NCI-H526 treated with DMSO at 0.1 percent for 48 hours (cell line): ENCODE results near the gene ZNF276.
"Not testable (repeated sequence)": the region's sequence is repeated elsewhere in the genome, so short reads cannot be mapped to it uniquely, and the experiment has no call there.

ENCODE experiments used
- DNase-seq: peaks from one replicate; lab custom pipeline; 2025; lab: John Stamatoyannopoulos, UW

The ZNF276 gene

DNA sequence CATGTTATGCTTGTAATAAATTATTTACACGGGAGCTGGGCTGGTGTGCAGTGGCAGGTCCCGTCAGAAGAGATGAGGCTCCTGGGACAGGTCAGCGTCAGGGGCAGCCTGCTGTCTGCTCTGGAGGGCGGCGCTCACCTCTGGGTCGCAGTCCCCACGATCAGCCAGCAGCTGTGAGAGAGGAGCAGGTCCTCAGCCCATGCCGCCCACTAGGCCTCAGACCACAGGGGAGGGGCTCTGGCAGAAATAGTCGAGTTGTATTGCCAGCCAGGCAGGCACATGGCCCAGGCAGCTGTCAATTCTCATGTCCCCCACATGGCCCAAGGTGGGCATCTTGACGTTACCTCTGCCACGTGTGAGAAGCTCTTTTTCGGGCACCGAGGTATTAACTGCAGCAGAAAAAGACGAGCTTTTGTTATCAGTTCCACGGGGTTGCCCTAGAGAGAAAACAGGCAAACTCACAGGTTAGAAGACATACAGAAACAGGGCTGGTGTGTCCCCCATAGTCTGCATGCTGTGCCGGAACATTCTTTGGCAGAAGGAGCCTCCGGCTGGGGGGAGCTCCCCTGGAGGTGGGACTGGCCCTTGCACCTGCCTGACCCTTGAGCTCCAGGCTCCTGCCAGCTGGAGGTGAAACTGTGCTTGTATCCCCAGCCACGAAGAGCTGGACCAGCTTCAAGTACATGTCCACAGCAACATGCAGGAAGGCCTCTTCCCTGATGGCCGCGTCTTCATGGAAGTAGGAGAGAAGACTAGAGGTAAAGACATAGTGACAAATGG lies 17.4 kb downstream of the ZNF276 start:
- DNase-seq = no peak

DNA sequence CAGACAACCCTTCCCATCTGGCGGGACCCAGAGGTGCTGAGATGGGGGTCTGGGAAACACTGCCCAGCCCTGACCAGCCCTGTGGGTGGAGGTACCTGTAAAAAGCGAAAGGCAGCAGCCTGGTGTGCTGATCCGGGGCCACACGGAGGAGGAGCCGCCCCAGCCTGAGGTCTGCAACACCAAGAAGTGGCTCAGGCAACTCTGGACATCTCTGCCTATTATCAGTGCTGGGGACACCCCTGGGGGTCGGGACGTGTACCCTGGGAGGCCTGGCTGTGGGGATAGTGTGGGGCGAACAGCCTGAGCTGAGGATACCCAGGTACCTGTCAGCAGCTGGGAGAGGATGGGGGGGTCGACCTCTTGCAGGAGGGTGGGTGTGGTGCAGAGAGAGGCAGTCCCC lies 18.0 kb downstream of the ZNF276 start:
- no peak for DNase-seq

DNA sequence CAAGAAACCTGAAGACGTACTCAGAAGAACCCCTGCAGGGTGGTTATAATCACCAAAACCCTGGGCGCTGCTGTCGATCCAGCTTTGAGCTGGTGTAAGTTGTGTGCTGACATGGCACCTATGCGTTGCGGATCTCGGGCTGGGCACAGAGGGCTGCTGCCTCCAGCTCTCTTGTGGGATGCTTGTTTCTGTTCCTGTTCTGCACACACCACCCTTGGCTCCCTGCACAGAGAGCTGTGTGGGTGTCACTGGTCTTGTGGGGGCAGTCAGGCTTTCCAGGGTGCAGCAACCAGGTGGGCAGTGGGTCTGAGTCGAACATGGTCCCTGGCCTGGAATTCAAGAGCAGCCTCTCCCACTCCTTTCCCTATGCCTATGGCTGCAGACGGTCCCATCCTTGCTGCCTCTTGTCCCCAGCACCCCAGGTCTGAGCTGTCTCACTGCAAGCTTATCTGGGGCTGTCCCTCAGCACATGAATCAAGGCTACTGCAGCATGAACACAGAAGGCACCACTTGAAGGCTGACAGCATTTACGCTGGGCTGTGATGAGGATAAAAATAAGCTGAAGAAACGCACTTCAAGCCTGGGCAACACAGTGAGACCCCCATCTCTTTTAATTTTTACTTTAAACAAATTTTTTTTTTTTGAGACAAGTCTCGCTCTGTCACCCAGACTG lies 20.1 kb downstream of the ZNF276 start:
- no peak for DNase-seq

DNA sequence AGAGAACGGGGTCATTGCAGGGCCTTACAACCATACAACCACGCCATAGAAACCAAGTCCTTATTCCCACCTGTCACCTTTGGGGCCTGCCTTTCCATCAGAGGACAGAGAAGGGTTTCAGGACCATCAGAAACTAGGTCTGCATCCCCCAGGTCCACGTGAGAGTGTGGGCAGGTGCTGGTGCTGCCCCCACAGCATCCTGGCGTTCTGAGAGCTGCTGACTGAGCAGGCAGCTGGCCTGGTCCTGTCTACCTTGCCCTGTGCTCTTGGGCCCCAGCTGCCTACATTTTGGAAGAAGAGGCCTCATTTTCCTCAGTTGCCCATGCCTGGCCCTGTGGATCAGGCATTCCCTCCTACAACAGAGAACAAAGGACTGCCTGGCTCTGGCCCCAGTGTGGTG lies 21.6 kb downstream of the ZNF276 start:
- DNase-seq = no peak

DNA sequence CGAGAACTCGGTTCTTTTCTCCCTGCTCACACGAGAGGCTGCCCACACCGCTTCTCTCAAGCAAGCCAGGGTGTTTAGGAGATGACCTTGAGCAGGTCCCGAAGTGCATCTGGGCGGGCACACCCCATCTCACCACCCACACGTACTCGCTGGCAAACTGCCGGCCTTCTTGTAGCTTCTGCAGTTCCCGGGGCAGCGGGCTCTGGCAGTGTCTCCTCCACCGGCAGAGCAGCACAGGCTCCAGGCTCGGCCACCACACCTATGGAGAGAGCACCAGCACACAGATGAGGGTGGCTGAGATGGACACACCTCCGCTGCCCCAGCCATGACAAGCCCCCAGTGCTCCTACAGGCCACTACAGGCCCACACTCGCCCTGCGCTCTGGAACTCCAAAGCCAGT lies 23.5 kb downstream of the ZNF276 start:
- no peak for DNase-seq

DNA sequence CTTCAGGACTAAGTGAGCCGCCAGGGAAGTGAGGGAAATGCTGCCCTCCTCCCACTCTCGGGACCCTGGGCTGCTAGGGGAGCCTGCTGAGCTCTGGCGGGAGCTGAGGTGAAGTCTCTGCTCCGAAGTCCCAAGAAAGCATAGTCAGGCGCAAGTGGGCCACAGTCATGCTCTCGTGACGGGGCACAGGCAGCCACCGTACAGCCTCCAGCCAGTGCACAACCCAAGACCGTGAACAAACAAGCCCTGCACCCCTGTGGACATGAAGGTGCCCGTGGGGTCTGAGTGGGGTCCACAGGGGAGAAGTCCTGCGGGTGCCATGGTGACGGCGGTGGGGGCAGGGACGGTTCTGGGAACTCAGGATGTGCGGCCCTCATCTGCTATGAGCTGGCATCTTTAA lies 24.7 kb downstream of the ZNF276 start:
- no peak for DNase-seq

DNA sequence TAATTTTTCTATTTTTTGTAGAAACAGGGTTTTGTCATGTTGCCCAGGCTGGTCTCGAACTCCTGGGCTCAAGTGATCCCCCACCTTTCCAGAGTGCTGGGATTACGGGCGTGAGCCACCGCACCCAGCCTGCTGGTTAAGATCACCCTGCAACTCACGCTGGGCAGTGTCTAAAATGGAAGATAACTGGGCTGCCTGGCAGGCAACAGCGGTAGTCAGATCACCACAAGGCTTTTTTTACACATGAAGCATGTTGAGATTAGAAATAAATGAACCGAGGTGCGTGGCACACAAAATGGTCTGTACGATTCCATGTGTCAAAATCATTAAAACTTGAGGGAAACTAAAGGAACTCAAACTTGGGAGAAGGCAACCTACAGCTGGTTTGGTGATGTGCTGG lies 26.7 kb downstream of the ZNF276 start:
- DNase-seq = no peak

DNA sequence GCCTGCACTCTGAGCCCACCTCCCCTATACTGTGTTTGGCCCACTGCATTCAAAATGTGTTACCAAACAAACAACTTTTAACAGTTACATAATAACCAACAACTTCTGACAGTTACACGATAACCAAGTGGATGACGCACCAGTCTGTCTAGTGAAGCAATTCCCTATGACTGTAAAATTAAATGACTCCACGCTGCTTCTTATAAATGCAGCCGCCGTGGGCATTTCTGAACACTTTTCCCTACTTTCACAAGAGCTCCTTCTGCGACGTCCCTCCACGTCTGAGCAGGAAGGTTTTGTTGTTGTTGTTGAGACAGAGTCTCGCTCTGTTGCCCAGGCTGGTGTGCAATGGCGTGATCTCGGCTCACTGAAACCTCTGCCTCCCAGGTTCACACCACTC lies 27.6 kb downstream of the ZNF276 start:
- DNase-seq = no peak

DNA sequence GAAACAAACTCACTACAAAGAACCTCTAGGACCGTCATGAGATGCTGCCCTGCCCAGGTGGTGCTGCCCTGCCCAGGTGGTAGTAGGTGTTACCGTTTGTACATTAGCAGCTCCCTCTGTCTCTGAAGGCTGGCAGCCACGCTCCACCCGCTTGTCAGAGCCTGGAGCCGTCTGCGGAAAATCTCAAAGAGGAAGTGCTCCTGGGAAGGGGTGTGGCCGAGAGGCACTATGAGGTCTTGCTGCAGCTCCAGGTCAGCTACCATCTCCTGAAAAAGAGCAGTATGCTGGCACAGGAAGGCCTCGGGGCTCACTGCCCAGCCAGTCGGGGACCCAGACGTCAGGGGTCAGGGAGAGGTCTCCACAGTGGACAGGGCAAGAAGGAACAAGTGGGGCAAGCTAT lies 28.3 kb downstream of the ZNF276 start:
- no peak for DNase-seq

DNA sequence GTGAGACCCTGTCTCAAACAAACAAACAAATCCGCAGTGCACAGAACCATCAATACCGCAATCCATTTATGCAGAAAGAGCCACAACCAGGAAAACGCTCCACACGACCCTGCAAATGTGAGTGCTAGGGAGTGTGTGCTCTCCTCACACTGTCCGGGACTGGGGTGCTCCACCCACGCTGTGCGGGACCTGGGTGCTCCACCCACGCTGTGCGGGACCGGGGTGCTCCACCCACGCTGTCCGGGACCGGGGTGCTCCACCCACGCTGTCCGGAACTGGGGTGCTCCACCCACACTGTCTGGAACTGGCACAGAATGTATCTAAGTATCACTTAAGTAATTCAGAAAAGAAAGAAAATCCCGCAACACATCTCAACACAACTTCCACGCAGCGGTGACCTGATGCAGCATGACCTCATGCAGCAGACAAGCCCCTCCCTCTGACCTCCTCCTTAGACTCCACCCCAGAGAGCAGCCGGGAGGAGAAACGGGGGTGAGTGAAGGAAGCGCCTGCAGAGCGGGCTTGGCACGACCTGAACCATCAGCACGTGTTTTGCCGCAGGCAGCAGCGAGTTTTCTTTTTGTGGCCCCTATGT lies 38.5 kb downstream of the ZNF276 start:
- DNase-seq = no peak

DNA sequence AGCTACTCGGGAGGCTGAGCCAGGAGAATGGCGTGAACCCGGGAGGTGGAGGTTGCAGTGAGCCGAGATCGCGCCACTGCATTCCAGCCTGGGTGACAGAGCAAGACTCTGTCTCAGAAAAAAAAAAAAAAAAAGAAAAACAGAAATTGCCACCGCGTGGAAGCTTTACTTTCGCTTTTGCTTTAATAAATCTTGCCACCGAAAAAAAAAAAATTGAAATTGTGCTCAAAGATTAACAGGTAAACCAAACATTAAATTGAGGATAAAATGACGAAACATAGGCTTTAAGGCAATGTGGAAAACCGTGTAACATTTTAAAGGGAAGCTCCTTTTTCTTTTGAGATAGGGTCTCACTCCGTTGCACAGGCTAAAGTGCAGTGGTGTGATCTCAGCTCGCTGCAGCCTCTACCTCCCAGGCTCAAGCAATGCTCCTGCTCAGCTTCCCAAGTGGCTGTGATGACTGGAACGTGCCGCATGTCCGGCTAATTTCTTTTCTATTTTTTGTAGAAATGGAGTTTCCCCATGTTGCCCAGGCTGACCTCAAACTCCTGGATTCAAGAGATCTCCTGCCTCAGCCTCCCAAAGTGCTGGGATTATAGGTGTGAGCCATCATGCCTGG lies 40.1 kb downstream of the ZNF276 start:
- DNase-seq = no peak

DNA sequence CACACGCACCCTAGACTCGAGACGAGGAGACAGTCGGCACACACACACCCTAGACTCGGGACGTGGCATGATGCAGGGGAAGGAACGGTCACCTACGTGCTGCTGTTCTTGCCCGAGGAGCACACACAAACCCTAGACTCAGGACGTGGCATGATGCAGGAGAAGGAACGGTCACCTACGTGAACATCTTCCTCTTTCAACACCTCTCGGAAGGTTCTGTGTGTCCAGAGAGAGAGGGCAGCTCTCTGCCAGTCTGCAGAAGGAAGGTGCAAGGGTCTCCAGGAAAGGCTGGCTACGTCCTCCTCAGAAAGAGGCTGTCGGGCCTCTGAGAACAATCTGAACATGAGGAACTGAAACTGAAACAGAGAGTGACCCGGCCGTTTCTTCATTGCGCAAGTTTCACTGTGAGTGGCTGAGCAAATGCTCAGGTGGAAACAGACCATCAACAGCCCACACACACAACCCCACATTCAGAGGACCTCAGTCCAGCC lies 43.4 kb downstream of the ZNF276 start:
- DNase-seq = no peak

DNA sequence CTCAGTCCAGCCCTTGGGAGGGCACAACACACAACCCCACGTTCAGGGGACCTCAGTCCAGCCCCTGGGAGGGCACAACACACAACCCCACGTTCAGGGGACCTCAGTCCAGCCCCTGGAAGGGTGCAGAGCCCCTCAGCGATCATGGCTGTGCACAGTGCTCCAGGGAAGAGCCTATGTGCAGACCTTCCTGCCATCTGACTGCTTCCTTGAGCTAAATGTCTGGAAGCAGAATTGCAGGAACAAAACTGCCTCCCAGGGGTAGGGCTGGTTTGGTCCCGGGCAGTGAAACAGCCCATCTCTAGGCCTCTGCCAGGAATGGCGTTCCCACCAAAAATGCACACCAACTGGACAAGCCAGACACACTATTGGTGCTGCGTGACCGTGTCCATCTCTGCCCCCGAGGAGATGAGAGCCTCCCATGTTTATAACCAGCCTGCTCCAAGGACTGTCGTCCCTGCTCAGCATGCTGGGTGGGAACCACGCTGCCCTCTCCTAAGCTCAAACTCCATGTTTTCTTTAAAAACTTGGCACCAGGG lies 44.0 kb downstream of the ZNF276 start:
- no peak for DNase-seq

DNA sequence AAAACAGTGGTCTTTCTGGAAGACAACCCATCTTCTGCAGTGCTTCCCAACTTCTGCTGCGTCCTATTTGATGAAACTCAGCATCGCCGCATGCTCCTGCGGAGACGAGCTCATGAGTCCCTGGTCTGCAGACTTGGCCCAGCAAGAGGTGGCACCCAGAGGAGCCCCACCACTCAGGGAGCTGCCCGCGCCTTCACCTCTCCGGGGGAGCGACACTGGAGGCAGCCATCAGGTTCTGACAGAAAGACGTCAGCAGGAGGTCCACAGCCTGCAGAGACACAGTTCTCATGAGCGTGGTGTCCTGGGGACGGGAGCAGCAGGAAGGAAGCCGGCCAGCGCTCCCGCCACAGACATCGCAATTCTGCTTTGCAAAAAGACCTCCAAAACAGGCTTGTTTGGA lies 49.0 kb downstream of the ZNF276 start:
- DNase-seq = no peak

DNA sequence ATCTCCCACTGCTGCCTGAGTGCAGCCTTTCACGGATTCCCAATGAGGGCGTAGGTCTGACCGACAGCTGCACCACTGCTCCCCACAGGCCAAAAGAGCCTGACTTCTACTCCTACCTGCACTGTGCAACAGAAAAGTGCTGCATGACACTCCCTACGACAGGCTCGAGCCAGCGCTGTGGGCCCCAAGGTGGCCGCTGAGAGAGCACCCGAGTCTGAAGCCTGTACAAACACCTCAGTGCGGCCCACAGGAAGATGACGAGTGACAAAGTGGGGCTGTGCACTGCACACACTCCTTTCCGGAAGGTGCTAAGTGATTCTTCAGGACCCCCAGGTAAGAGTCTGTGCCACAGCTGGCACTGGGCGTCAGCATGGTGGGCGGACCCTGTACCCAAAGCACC lies 53.9 kb downstream of the ZNF276 start:
- DNase-seq = no peak

DNA sequence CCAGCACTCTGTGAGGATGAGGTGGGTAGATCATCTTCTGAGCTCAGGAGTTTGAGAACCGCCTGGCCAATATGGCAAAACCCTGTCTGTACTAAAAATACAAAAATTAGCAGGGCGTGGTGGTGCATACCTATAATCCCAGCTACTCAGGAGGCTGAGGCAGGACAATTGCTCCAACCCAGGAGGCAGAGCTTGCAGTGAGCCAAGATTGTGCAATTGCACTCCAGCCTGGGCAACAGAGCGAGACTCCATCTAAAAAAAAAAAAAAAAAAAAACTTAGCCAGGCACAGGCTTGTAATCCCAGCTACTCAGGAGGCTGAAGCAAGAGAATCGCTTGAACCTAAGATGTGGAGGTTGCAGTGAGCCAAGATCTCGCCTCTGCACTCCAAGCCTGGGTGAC lies 56.9 kb downstream of the ZNF276 start:
- not testable (repeated sequence) for DNase-seq

DNA sequence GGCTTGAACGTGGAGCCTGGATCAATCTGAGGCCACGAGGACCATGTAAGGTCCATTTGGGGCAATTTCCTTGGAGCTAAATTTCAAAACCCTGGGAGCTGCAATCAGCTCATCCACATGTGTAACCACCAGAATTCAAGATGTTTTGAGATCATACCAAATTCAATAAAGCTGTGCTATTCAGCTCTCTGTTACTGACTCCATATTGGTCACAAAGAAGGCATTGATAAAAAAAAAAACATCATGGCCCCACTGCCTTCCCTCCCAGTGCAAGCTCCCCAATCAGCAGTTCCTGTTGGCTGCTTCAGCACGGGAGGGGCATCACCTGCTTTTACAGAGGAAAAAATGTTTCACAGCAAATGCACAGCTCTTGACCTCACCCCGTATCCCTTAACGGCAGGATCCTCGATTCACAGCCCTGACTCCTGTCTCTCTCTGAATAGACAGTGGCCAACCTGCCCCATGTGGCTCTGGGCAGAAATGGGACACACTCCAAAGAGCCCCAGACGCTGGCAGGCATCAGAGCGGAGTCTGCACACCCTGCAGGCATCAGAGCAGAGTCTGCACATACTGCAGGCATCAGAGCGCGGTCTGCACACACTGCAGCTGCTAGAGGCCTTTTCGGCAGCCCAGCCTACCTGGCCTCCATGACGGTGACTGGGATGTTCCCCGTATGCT lies 58.0 kb downstream of the ZNF276 start:
- DNase-seq = no peak

DNA sequence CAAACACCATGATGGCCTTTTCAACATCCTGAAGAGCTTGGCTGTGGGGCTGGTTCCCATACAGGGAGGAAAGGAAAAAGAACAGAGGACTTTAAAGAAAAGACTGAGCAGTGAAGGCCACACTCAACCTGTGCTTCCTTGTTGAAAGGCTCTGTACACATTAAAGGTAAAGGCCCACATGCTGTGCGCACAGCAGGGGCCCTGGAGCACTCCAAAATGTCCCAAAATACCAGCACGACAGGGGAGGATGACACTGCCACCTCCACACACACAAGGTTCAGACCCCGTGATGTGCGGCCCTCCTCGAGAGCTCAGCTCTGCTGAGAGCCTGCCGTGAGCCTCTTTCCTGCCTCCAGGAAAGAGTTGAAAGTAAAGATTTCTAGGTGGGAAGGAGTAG lies 58.6 kb downstream of the ZNF276 start:
- no peak for DNase-seq

DNA sequence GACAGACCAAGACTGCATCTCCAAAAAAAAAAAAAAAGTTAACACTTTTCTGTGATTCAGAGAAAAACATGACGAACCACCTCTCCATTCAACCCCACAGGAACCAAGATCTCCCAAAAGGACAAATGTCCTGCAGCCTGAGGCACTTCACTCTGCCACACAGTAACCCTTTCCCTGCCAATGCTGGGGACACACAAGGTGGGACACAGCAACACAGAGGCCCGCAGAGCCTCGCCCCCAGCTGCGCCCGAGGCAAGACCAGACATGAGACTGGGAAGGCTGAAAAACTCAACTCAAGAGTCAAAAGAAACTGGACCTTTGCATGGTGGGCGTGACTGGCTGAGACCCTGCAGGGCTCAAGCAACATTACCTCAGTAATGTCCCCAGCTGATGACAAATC lies 61.2 kb downstream of the ZNF276 start:
- no peak for DNase-seq

DNA sequence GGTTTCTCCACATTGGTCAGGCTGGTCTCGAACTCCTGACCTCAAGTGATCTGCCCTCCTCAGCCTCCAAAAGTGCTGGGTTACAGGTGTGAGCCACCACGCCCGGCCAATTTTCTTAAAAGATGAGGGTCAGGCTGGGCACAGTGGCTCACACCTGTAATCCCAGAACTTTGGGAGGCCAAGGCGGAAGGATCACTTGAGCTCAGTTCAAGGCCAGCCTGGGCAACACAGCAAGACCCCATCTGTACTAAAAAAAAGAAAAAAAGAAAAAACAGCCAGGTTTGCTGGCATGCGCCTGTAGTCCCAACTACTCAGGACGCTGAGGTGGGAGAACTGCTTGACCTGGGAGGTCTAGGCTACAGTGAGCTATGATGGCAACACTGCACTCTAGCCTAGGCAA lies 62.6 kb downstream of the ZNF276 start:
- DNase-seq = not testable (repeated sequence)

DNA sequence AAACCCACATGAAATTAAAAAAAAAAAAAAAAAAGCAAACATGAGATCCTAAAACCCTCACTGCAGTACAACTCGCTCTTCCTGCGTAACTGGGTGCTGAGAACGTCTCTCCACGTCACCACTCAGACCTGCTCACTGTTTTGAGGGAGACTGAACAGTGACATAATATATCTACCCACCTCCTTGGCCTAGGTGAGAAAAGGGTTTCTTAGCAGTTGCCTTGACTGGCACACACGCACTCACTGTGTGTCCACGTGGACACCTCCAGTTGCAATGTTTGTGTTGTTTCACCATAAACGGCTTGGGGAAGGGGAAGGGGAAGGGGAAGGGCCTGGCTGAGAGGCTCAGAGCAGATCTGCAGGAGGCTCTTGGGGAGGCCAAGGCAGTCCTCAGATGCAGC lies 63.1 kb downstream of the ZNF276 start:
- DNase-seq = no peak
